Caco-2 (cell line): ENCODE results near the gene PTPRN2. TPM values are rescaled to one million over a fixed set of nuclear protein-coding genes. Genes with fewer than 3 reads are reported as not detected.

ENCODE experiments used
- BruUV-seq: library from RNA; stranded (reverse); fragments of 400-500 nt; replicated peaks from 2 replicates; lab custom pipeline; 2021; lab: Mats Ljungman, UMichigan
- CTCF ChIA-PET: fragments of 300-600 bp; sonication (Branson Sonifier 250); formaldehyde crosslinking; loops from one replicate; lab custom pipeline; 2022; ENCODE audit warnings: antibody characterized with exemption; lab: Charles Lee
- POLR2A ChIA-PET: fragments of 300-600 bp; sonication (Branson Sonifier 250); formaldehyde crosslinking; loops from one replicate; lab custom pipeline; 2022; ENCODE audit warnings: antibody characterized with exemption; lab: Charles Lee
- DNase-seq, 2 experiments: peaks; one replicate each; pipeline versions ENCODE4 v3.0.0 to v3.0.0-alpha.2; 2020 to 2022
- H3K27me3 ChIP-seq: replicated peaks from 2 replicates; pipeline ENCODE4 v1.6.0; 2011; ENCODE audit warnings: low read length; ENCODE audit not compliant: control insufficient read depth, insufficient read depth
- H3K36me3 ChIP-seq: 2 replicates; pipeline ENCODE4 v1.5.1; 2011; ENCODE audit warnings: low read length; ENCODE audit not compliant: control insufficient read depth, insufficient read depth
- H3K4me1 ChIP-seq: fragments of 250-450 bp; sonication (Bioruptor Pico); 2 replicates; pipeline ENCODE4 v1.5.1; 2020; ENCODE audit warnings: mild to moderate bottlenecking
- H3K4me3 ChIP-seq: 2 replicates; pipeline ENCODE4 v1.5.1; 2011; ENCODE audit warnings: low read depth, mild to moderate bottlenecking, control low read depth, low read length
- H3K9me3 ChIP-seq: fragments of 250-450 bp; sonication (Bioruptor Pico); 2 replicates; pipeline ENCODE4 v1.5.1; 2020; ENCODE audit warnings: mild to moderate bottlenecking, moderate library complexity
- H3K27ac Mint-ChIP-seq: one replicate; pipeline ENCODE4 v1.8.0; 2022; ENCODE audit warnings: mixed read lengths; ENCODE audit not compliant: unreplicated experiment
- H3K27me3 Mint-ChIP-seq: one replicate; pipeline ENCODE4 v1.8.0; 2022; ENCODE audit warnings: mixed read lengths; ENCODE audit not compliant: insufficient read depth, unreplicated experiment
- H3K36me3 Mint-ChIP-seq: one replicate; pipeline ENCODE4 v1.8.0; 2022; ENCODE audit warnings: mild to moderate bottlenecking, mixed read lengths; ENCODE audit not compliant: insufficient read depth, unreplicated experiment
- H3K4me1 Mint-ChIP-seq: one replicate; pipeline ENCODE4 v1.8.0; 2022; ENCODE audit warnings: low read depth, mixed read lengths; ENCODE audit not compliant: unreplicated experiment
- H3K4me3 Mint-ChIP-seq: one replicate; pipeline ENCODE4 v1.8.0; 2022; ENCODE audit warnings: mild to moderate bottlenecking, moderate library complexity, mixed read lengths; ENCODE audit not compliant: unreplicated experiment
- H3K9me3 Mint-ChIP-seq: one replicate; pipeline ENCODE4 v1.8.0; 2022; ENCODE audit warnings: mixed read lengths; ENCODE audit not compliant: unreplicated experiment
- intact Hi-C: fragments of 100-400 bp; cut with micrococcal nuclease; formaldehyde crosslinking; loops from one replicate; pipeline ENCODE4 v1.10.0; 2022; ENCODE audit not compliant: unreplicated experiment
- total RNA-seq: library from RNA; stranded (reverse); gene quantifications from 2 replicates; pipeline ENCODE4 v1.2.3, GENCODE V29; 2022
- TF ChIP-seq, protein P1 (sequence below), 2 experiments: fragments of 200-600 bp in 1 of 2; IDR thresholded peaks; 1 replicate in 1 of 2; 2 replicates in 1 of 2; pipeline versions ENCODE4 v1.5.1 to v1.8.0; 2011 to 2022; ENCODE audit warnings: antibody characterized with exemption in 1 of 2, control low read depth in 1 of 2, inconsistent platforms in 1 of 2, low read depth in 1 of 2, low read length in 1 of 2, mild to moderate bottlenecking in 1 of 2, moderate library complexity in 1 of 2; ENCODE audit not compliant: insufficient read depth in 1 of 2, severe bottlenecking in 1 of 2, unreplicated experiment in 1 of 2

The PTPRN2 gene
- total RNA-seq, 1 experiment from 2014 or later: 1.4 TPM

GRCh38 chr7:158267742-158268435 lies 319.7 kb downstream of the PTPRN2 start:
- BruUV-seq: no TSS peak
- CTCF ChIA-PET: no interaction called here
- Mint-ChIP-seq H3K27ac (no peak overlapping the region), H3K4me3 (no peak overlapping the region), H3K4me1 (no peaks in the 10 kb centered on the region), H3K36me3 (no peaks in the 10 kb centered on the region), H3K9me3 (peaks cover 17% of the 10 kb centered on the region), H3K27me3 (no peaks in the 10 kb centered on the region)
- Histone ChIP-seq H3K9me3 (no peaks in the 10 kb centered on the region; the same call in 1 of the 2 replicates), H3K4me1 (no peaks in the 10 kb centered on the region), H3K4me3 (no peak overlapping the region), H3K36me3 (no peaks in the 10 kb centered on the region), H3K27me3 (no peaks in the 10 kb centered on the region)
- DNase-seq: peak in 1 of 2 experiments; percentile 10
- TF ChIP-seq, protein P1, sequence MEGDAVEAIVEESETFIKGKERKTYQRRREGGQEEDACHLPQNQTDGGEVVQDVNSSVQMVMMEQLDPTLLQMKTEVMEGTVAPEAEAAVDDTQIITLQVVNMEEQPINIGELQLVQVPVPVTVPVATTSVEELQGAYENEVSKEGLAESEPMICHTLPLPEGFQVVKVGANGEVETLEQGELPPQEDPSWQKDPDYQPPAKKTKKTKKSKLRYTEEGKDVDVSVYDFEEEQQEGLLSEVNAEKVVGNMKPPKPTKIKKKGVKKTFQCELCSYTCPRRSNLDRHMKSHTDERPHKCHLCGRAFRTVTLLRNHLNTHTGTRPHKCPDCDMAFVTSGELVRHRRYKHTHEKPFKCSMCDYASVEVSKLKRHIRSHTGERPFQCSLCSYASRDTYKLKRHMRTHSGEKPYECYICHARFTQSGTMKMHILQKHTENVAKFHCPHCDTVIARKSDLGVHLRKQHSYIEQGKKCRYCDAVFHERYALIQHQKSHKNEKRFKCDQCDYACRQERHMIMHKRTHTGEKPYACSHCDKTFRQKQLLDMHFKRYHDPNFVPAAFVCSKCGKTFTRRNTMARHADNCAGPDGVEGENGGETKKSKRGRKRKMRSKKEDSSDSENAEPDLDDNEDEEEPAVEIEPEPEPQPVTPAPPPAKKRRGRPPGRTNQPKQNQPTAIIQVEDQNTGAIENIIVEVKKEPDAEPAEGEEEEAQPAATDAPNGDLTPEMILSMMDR (IDR thresholded peaks at IDR 0.05; ENCODE audit: insufficient read depth in 1 of 2, low read depth in 1 of 2, low read length in 1 of 2, severe bottlenecking in 1 of 2, unreplicated experiment in 1 of 2): no peak
- intact Hi-C loops: no loop called here
- POLR2A ChIA-PET: no interaction called here

DNA sequence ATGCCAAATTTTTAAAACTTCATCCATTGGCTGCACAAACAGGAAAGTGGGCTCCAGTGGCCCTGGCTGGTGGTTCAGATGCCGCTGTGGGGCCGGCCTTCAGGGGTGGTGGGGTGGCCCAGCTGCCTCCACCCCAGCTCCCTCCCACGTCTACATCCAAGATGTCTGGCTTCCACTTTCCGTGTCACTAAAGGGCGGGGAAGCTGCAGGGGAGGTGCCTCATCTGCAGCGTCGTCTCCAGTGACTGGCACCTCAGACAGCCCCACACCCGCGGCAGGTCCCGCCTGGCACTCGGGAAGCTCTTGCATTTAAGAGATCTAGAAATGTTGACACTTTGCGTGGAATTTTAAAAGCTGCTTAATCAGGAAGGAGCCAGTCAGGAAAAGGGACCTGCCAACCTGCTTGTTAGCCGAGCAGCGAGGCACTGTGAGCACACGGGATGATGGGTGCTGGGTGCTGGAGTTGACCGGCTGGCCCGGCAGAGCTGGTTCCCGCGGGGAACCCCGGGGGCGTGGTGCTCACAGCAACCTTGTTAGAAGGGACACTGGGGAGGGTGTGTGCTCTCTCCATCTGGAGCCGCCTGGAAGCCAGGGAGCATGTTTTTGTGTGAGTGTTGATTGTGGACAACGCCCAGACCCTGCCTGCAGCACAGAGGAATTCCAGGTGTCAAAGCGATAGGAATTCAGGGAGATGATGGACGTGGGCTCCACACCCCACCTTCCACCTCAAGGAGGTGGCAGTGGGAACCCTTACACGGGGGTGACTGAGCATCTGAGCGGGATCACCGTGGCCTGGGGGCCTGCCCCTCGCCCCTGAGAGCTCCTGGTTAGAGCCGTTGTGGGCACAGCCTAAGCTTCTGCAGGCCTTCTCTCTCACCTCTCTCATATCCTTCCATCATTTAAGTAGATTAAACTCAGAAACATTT lies 320.5 kb downstream of the PTPRN2 start:
- Mint-ChIP-seq H3K36me3 (no peaks in the 10 kb centered on the region), H3K27ac (no peak overlapping the region), H3K27me3 (no peaks in the 10 kb centered on the region), H3K4me3 (no peak overlapping the region), H3K4me1 (no peaks in the 10 kb centered on the region), H3K9me3 (peaks cover 11% of the 10 kb centered on the region)
- BruUV-seq: no TSS peak
- TF ChIP-seq, protein P1 (IDR thresholded peaks at IDR 0.05; ENCODE audit: insufficient read depth in 1 of 2, low read depth in 1 of 2, low read length in 1 of 2, severe bottlenecking in 1 of 2, unreplicated experiment in 1 of 2): no peak
- ChIA-PET CTCF (no interaction called here), POLR2A (no interaction called here)
- no peaks in the 10 kb centered on the region for H3K27me3 ChIP-seq
- DNase-seq: peak in 1 of 2 experiments; percentile 16
- intact Hi-C loops: no loop called here
- H3K36me3 ChIP-seq: no peaks in the 10 kb centered on the region
- no peaks in the 10 kb centered on the region; the same call in 1 of the 2 replicates for H3K9me3 ChIP-seq
- H3K4me3 ChIP-seq: no peak overlapping the region
- H3K4me1 ChIP-seq: no peaks in the 10 kb centered on the region

DNA sequence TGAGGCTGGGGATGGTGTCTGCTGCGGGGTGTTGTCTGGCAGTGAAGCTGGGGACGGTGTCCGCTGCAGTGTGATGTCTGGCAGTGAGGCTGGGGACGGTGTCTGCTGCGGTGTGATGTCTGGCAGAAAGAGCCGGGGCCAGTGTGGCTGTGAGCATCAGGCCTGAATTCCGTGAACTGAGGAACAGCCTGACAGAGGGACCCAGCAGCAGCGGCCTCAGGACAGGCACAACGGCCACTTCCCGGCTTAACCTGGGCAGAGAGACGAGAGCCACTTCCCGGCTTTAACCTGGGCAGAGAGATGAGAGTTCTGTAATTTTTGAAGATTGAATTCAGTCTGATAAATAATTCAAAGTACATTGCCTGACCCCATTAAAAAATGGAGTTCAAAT lies 321.2 kb downstream of the PTPRN2 start:
- DNase-seq: no peak
- Histone ChIP-seq H3K36me3 (no peaks in the 10 kb centered on the region), H3K9me3 (no peaks in the 10 kb centered on the region; the same call in 1 of the 2 replicates), H3K27me3 (no peaks in the 10 kb centered on the region), H3K4me1 (no peaks in the 10 kb centered on the region), H3K4me3 (no peak overlapping the region)
- no peak overlapping the region for H3K27ac Mint-ChIP-seq
- no TSS peak for BruUV-seq
- H3K4me1 Mint-ChIP-seq: no peaks in the 10 kb centered on the region
- H3K4me3 Mint-ChIP-seq: no peak overlapping the region
- intact Hi-C loops: no loop called here
- H3K27me3 Mint-ChIP-seq: no peaks in the 10 kb centered on the region
- TF ChIP-seq, protein P1 (IDR thresholded peaks at IDR 0.05; ENCODE audit: insufficient read depth in 1 of 2, low read depth in 1 of 2, low read length in 1 of 2, severe bottlenecking in 1 of 2, unreplicated experiment in 1 of 2): no peak
- CTCF ChIA-PET: no interaction called here
- POLR2A ChIA-PET: no interaction called here
- no peaks in the 10 kb centered on the region for H3K36me3 Mint-ChIP-seq
- peaks cover 11% of the 10 kb centered on the region for H3K9me3 Mint-ChIP-seq
